ENCODE measurements around the gene SGK1. TPM values are rescaled to one million over a fixed set of nuclear protein-coding genes. Genes with fewer than 3 reads are reported as not detected.
"Not testable (repeated sequence)": the region's sequence is repeated elsewhere in the genome, so short reads cannot be mapped to it uniquely, and the experiment has no call there.

Gene SGK1
- total and polyA plus RNA-seq, 7 donors: 17.2 to 352 (median 35.2) TPM

- Histone ChIP-seq H3K36me3 (no peaks in the 10 kb centered on the region), H3K27ac (no peak overlapping the region), H3K9me3 (no peaks in the 10 kb centered on the region), H3K4me3 (no peak overlapping the region), H3K27me3 (no peaks in the 10 kb centered on the region), H3K4me1 (no peaks in the 10 kb centered on the region)
- TF ChIP-seq POLR2A (IDR thresholded peaks at IDR 0.05): no peak
- TF ChIP-seq EP300 (IDR thresholded peaks at IDR 0.05): no peak
- no peak for TF ChIP-seq POLR2AphosphoS5 (IDR thresholded peaks at IDR 0.05)
- TF ChIP-seq CTCF (IDR thresholded peaks at IDR 0.05): no peak
- 96% methylated on average over 6 of the region's 6 CpGs for WGBS, 2 donors
- DNase-seq: no peak
- intact Hi-C loops (cut with DNase I): no loop called here
Measured at GRCh38 chr6:134281388-134281787, 36.5 kb downstream of the SGK1 start.

- no peak for DNase-seq
- no peaks in the 10 kb centered on the region for H3K4me1 ChIP-seq
- H3K27me3 ChIP-seq: no peaks in the 10 kb centered on the region
- TF ChIP-seq POLR2AphosphoS5 (IDR thresholded peaks at IDR 0.05) (no peak), POLR2A (IDR thresholded peaks at IDR 0.05) (no peak), EP300 (IDR thresholded peaks at IDR 0.05) (no peak), CTCF (IDR thresholded peaks at IDR 0.05) (no peak)
- H3K27ac ChIP-seq: no peak overlapping the region
- 89 to 93% methylated on average over 6 of the region's 6 CpGs for WGBS, 2 donors
- intact Hi-C loops (cut with DNase I): no loop called here
- H3K9me3 ChIP-seq: no peaks in the 10 kb centered on the region
- no peak overlapping the region for H3K4me3 ChIP-seq
- no peaks in the 10 kb centered on the region for H3K36me3 ChIP-seq
Measured at GRCh38 chr6:134278000-134278399, 39.9 kb downstream of the SGK1 start.

GRCh38 chr6:134276891-134277377 is 41.0 kb downstream of the SGK1 start:
- H3K4me3 ChIP-seq; H3K27me3 ChIP-seq; H3K9me3 ChIP-seq; H3K4me1 ChIP-seq; intact Hi-C loops (cut with DNase I); H3K27ac ChIP-seq; H3K36me3 ChIP-seq; DNase-seq: not testable (repeated sequence)
- 51 to 83% methylated on average over 4 of the region's 4 CpGs for WGBS, 2 donors

GRCh38 chr6:134272374-134272773 is 45.5 kb downstream of the SGK1 start:
- H3K27me3 ChIP-seq: no peaks in the 10 kb centered on the region
- H3K36me3 ChIP-seq: no peaks in the 10 kb centered on the region
- no peaks in the 10 kb centered on the region for H3K9me3 ChIP-seq
- intact Hi-C loops (cut with DNase I): no loop called here
- 56 to 84% methylated on average over 5 of the region's 5 CpGs for WGBS, 2 donors
- TF ChIP-seq POLR2AphosphoS5 (IDR thresholded peaks at IDR 0.05): no peak
- no peak for TF ChIP-seq EP300 (IDR thresholded peaks at IDR 0.05)
- no peak for TF ChIP-seq CTCF (IDR thresholded peaks at IDR 0.05)
- no peak for TF ChIP-seq POLR2A (IDR thresholded peaks at IDR 0.05)
- no peak for DNase-seq
- no peaks in the 10 kb centered on the region for H3K4me1 ChIP-seq
- H3K4me3 ChIP-seq: no peak overlapping the region
- H3K27ac ChIP-seq: no peak overlapping the region

- Histone ChIP-seq H3K4me1 (no peaks in the 10 kb centered on the region), H3K9me3 (no peaks in the 10 kb centered on the region), H3K4me3 (no peak overlapping the region), H3K36me3 (no peaks in the 10 kb centered on the region), H3K27me3 (no peaks in the 10 kb centered on the region), H3K27ac (no peak overlapping the region)
- no peak for TF ChIP-seq CTCF (IDR thresholded peaks at IDR 0.05)
- TF ChIP-seq EP300 (IDR thresholded peaks at IDR 0.05): no peak
- TF ChIP-seq POLR2AphosphoS5 (IDR thresholded peaks at IDR 0.05): no peak
- TF ChIP-seq POLR2A (IDR thresholded peaks at IDR 0.05): no peak
- DNase-seq: no peak
- 19 to 67% methylated on average over 10 of the region's 10 CpGs for WGBS, 2 donors
- intact Hi-C loops (cut with DNase I): no loop called here
Measured at GRCh38 chr6:134267917-134268361, 50.0 kb downstream of the SGK1 start.

All from sigmoid colon (tissue), 7 donors.